Measurements from ENCODE around the gene EPHA3. TPM values are rescaled to one million over a fixed set of nuclear protein-coding genes. Genes with fewer than 3 reads are reported as not detected.

EPHA3 gene
- total RNA-seq, 2 donors from 2014 or later = 0.15 to 0.18 TPM

GRCh38 chr3:89227218-89227617, 119.8 kb downstream of the EPHA3 start:
- Histone ChIP-seq H3K27ac (ENCODE audit: low read depth, low read length) (no peak overlapping the region), H3K4me3 (ENCODE audit: low read length) (no peak overlapping the region), H3K9ac (ENCODE audit: extremely low read depth, low read length, poor library complexity, severe bottlenecking) (no peak overlapping the region), H3K4me1 (ENCODE audit: control insufficient read depth, insufficient read depth, low read length) (no peaks in the 10 kb centered on the region), H3K27me3 (ENCODE audit: control insufficient read depth, insufficient read depth, low read length, poor library complexity, severe bottlenecking) (no peaks in the 10 kb centered on the region), H3K9me3 (ENCODE audit: control insufficient read depth, low read length) (no peaks in the 10 kb centered on the region), H3K36me3 (ENCODE audit: control insufficient read depth, insufficient read depth, low read length) (no peaks in the 10 kb centered on the region)
- 91 to 96% methylated on average over 5 of the region's 5 CpGs for WGBS, 2 experiments (ENCODE audit: insufficient coverage in 1 of 2, insufficient read length in 1 of 2)
- no peaks in the 10 kb centered on the region for H3K9me3 Mint-ChIP-seq
- no peaks in the 10 kb centered on the region for H3K27me3 Mint-ChIP-seq (ENCODE audit: insufficient read depth)
- H3K4me3 Mint-ChIP-seq = no peak overlapping the region
- H3K4me1 Mint-ChIP-seq = peaks cover 6% of the 10 kb centered on the region
- no peak overlapping the region for H3K27ac Mint-ChIP-seq
- TF ChIP-seq CTCF (conservative IDR thresholded peaks at IDR 0.05) = no peak
- H3K36me3 Mint-ChIP-seq (ENCODE audit: low read depth) = no peaks in the 10 kb centered on the region
- DNase-seq = no peak

GRCh38 chr3:89227634-89228033, 120.2 kb downstream of the EPHA3 start:
- H3K27me3 Mint-ChIP-seq (ENCODE audit: insufficient read depth) = no peaks in the 10 kb centered on the region
- Histone ChIP-seq H3K9ac (ENCODE audit: extremely low read depth, low read length, poor library complexity, severe bottlenecking) (no peak overlapping the region), H3K27me3 (ENCODE audit: control insufficient read depth, insufficient read depth, low read length, poor library complexity, severe bottlenecking) (no peaks in the 10 kb centered on the region), H3K4me1 (ENCODE audit: control insufficient read depth, insufficient read depth, low read length) (no peaks in the 10 kb centered on the region), H3K4me3 (ENCODE audit: low read length) (no peak overlapping the region), H3K9me3 (ENCODE audit: control insufficient read depth, low read length) (no peaks in the 10 kb centered on the region), H3K36me3 (ENCODE audit: control insufficient read depth, insufficient read depth, low read length) (no peaks in the 10 kb centered on the region), H3K27ac (ENCODE audit: low read depth, low read length) (no peak overlapping the region)
- H3K4me1 Mint-ChIP-seq = peaks cover 6% of the 10 kb centered on the region
- H3K27ac Mint-ChIP-seq = no peak overlapping the region
- no peaks in the 10 kb centered on the region for H3K36me3 Mint-ChIP-seq (ENCODE audit: low read depth)
- no peak overlapping the region for H3K4me3 Mint-ChIP-seq
- DNase-seq = no peak
- 93 to 100% methylated on average over 1 to 2 of the region's 2 CpGs for WGBS, 2 experiments (ENCODE audit: insufficient coverage in 1 of 2, insufficient read length in 1 of 2)
- no peaks in the 10 kb centered on the region for H3K9me3 Mint-ChIP-seq
- no peak for TF ChIP-seq CTCF (conservative IDR thresholded peaks at IDR 0.05)

GRCh38 chr3:89232155-89232554, 124.7 kb downstream of the EPHA3 start:
- Histone ChIP-seq H3K4me3 (ENCODE audit: low read length) (no peak overlapping the region), H3K27me3 (ENCODE audit: control insufficient read depth, insufficient read depth, low read length, poor library complexity, severe bottlenecking) (no peaks in the 10 kb centered on the region), H3K36me3 (ENCODE audit: control insufficient read depth, insufficient read depth, low read length) (no peaks in the 10 kb centered on the region), H3K4me1 (ENCODE audit: control insufficient read depth, insufficient read depth, low read length) (no peaks in the 10 kb centered on the region), H3K27ac (ENCODE audit: low read depth, low read length) (no peak overlapping the region), H3K9me3 (ENCODE audit: control insufficient read depth, low read length) (no peaks in the 10 kb centered on the region), H3K9ac (ENCODE audit: extremely low read depth, low read length, poor library complexity, severe bottlenecking) (no peak overlapping the region)
- H3K27ac Mint-ChIP-seq = no peak overlapping the region
- WGBS, 2 experiments (ENCODE audit: insufficient coverage in 1 of 2, insufficient read length in 1 of 2) = 86 to 100% methylated on average over 2 of the region's 2 CpGs
- H3K36me3 Mint-ChIP-seq (ENCODE audit: low read depth) = no peaks in the 10 kb centered on the region
- no peak for TF ChIP-seq CTCF (conservative IDR thresholded peaks at IDR 0.05)
- no peak for DNase-seq
- H3K4me3 Mint-ChIP-seq = no peak overlapping the region
- H3K9me3 Mint-ChIP-seq = no peaks in the 10 kb centered on the region
- H3K4me1 Mint-ChIP-seq = peaks cover 14% of the 10 kb centered on the region
- H3K27me3 Mint-ChIP-seq (ENCODE audit: insufficient read depth) = no peaks in the 10 kb centered on the region
